HG02840 (cell line): ENCODE data around the gene ORC3.
"Not testable (repeated sequence)": the region's sequence is repeated elsewhere in the genome, so short reads cannot be mapped to it uniquely, and the experiment has no call there.

Experiments
- ATAC-seq: cut with Tn5 transposase; IDR thresholded peaks from one replicate; pipeline ENCODE4 v1.9.1; 2021; ENCODE audit warnings: mild to moderate bottlenecking, moderate library complexity, moderate number of reproducible peaks; ENCODE audit not compliant: unreplicated experiment, low FRiP score

ORC3 gene

GRCh38 chr6:87690441-87690840 is 100.5 kb downstream of the ORC3 start:
- no peak for ATAC-seq

GRCh38 chr6:87692086-87692485 is 102.2 kb downstream of the ORC3 start:
- ATAC-seq, result no peak

GRCh38 chr6:87696817-87697216 is 106.9 kb downstream of the ORC3 start:
- not testable (repeated sequence) for ATAC-seq

- ATAC-seq, result no peak
These were observed 107.9 kb downstream of the ORC3 start for GRCh38 chr6:87697581-87698546.

GRCh38 chr6:87698547-87699006 is 108.6 kb downstream of the ORC3 start:
- no peak for ATAC-seq

GRCh38 chr6:87699576-87699975 is 109.6 kb downstream of the ORC3 start:
- no peak for ATAC-seq

GRCh38 chr6:87700397-87701343 is 110.7 kb downstream of the ORC3 start:
- ATAC-seq, result no peak

GRCh38 chr6:87701344-87701675 is 111.4 kb downstream of the ORC3 start:
- no peak for ATAC-seq

- ATAC-seq, result peak; percentile 65
These were observed 112.0 kb downstream of the ORC3 start, which contains the start of gene AKIRIN2 for GRCh38 chr6:87701676-87702588. AKIRIN2 (minus strand) TSS chr6:87702233; CDS start chr6:87701684, 549 bp downstream.

GRCh38 chr6:87702589-87702945 is 112.6 kb downstream of the ORC3 start:
- no peak for ATAC-seq

GRCh38 chr6:87703039-87703438 is 113.1 kb downstream of the ORC3 start:
- not testable (repeated sequence) for ATAC-seq

- ATAC-seq, result peak; percentile 50
These were observed 115.2 kb downstream of the ORC3 start for GRCh38 chr6:87705070-87705691.

- ATAC-seq, result no peak
These were observed 116.4 kb downstream of the ORC3 start for GRCh38 chr6:87706187-87706966.

GRCh38 chr6:87708581-87709427 is 118.9 kb downstream of the ORC3 start:
- ATAC-seq, result not testable (repeated sequence)

- ATAC-seq, result no peak
These were observed 120.2 kb downstream of the ORC3 start for GRCh38 chr6:87710090-87710489.

GRCh38 chr6:87712713-87713112 is 122.8 kb downstream of the ORC3 start:
- ATAC-seq, result not testable (repeated sequence)

GRCh38 chr6:87714093-87714842 is 124.3 kb downstream of the ORC3 start:
- ATAC-seq, result no peak
